Measurements from ENCODE around the gene TRPV2. TPM values are rescaled to one million over a fixed set of nuclear protein-coding genes. Genes with fewer than 3 reads are reported as not detected.

TRPV2 gene
- total RNA-seq, 1 donor = 71.3 TPM

DNA sequence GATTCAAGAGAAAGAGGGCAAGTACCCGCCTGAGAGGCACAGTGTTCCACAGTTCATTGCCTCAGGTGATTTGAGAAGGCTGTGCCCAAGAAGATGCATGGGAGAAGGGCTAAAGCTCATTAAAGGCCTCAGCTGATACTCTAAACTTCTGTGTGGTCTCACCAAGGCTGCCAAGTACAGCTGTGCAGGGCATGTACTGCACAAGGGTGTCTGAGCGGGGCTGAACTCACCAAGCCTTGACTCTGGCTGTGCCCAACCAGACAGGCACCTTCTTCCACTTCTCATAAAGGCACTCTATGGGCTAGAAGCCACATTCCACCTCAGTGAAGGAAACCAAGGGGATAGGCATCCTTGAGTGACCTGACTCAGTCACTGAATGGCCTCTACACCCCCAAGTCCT, 63.9 kb downstream of the TRPV2 start:
- Histone ChIP-seq H3K36me3 (ENCODE audit: insufficient read depth, low read length) (no peaks in the 10 kb centered on the region), H3K4me3 (ENCODE audit: insufficient read depth, low read length) (no peak overlapping the region), H3K4me2 (ENCODE audit: insufficient read depth, low read length) (no peak overlapping the region), H3K4me1 (ENCODE audit: insufficient read depth, low read length) (peaks cover 10% of the 10 kb centered on the region), H4K20me1 (ENCODE audit: insufficient read depth, low read length) (no peaks in the 10 kb centered on the region), H3K79me2 (ENCODE audit: insufficient read depth, low read length) (no peaks in the 10 kb centered on the region), H2AFZ (ENCODE audit: low read length) (no peak overlapping the region), H3K27me3 (ENCODE audit: insufficient read depth, low read length) (no peaks in the 10 kb centered on the region), H3K27ac (ENCODE audit: low read depth, low read length) (no peak overlapping the region), H3K9me3 (ENCODE audit: low read depth, low read length) (no peaks in the 10 kb centered on the region)
- TF ChIP-seq, protein P1, sequence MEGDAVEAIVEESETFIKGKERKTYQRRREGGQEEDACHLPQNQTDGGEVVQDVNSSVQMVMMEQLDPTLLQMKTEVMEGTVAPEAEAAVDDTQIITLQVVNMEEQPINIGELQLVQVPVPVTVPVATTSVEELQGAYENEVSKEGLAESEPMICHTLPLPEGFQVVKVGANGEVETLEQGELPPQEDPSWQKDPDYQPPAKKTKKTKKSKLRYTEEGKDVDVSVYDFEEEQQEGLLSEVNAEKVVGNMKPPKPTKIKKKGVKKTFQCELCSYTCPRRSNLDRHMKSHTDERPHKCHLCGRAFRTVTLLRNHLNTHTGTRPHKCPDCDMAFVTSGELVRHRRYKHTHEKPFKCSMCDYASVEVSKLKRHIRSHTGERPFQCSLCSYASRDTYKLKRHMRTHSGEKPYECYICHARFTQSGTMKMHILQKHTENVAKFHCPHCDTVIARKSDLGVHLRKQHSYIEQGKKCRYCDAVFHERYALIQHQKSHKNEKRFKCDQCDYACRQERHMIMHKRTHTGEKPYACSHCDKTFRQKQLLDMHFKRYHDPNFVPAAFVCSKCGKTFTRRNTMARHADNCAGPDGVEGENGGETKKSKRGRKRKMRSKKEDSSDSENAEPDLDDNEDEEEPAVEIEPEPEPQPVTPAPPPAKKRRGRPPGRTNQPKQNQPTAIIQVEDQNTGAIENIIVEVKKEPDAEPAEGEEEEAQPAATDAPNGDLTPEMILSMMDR (IDR thresholded peaks at IDR 0.05; ENCODE audit: extremely low read depth, low read depth, low read length) = no peak
- peak; percentile 51 for DNase-seq (ENCODE audit: insufficient read length, low spot score, missing footprints)

DNA sequence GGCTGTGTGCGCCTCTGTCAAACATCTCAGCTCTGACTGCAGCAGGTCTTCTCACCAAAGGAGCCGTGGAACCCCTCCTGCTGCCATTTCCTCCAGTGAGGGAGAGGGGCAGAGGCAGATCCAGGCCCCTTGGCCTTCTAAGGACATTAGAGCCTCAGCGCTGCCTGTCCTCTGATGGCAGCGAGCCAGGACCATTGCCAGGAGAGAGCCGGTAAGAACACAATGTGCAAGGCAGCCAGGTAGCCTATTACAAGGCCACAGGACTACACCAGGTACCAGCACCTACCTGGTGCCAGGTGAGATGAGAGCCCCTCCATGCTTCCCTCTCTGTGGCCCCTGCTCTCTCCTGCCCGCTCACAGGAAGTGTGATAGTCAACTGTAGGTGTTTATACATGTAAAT, 65.6 kb downstream of the TRPV2 start:
- no peak overlapping the region for H3K4me3 ChIP-seq (ENCODE audit: insufficient read depth, low read length)
- TF ChIP-seq, protein P1 (IDR thresholded peaks at IDR 0.05; ENCODE audit: extremely low read depth, low read depth, low read length) = no peak
- H3K27me3 ChIP-seq (ENCODE audit: insufficient read depth, low read length) = no peaks in the 10 kb centered on the region
- H3K9me3 ChIP-seq (ENCODE audit: low read depth, low read length) = no peaks in the 10 kb centered on the region
- peaks cover 16% of the 10 kb centered on the region for H3K4me1 ChIP-seq (ENCODE audit: insufficient read depth, low read length)
- H3K36me3 ChIP-seq (ENCODE audit: insufficient read depth, low read length) = no peaks in the 10 kb centered on the region
- no peaks in the 10 kb centered on the region for H4K20me1 ChIP-seq (ENCODE audit: insufficient read depth, low read length)
- DNase-seq (ENCODE audit: insufficient read length, low spot score, missing footprints) = no peak
- no peaks in the 10 kb centered on the region for H3K79me2 ChIP-seq (ENCODE audit: insufficient read depth, low read length)
- no peak overlapping the region for H3K4me2 ChIP-seq (ENCODE audit: insufficient read depth, low read length)
- no peak overlapping the region for H2AFZ ChIP-seq (ENCODE audit: low read length)
- no peak overlapping the region for H3K27ac ChIP-seq (ENCODE audit: low read depth, low read length)

DNA sequence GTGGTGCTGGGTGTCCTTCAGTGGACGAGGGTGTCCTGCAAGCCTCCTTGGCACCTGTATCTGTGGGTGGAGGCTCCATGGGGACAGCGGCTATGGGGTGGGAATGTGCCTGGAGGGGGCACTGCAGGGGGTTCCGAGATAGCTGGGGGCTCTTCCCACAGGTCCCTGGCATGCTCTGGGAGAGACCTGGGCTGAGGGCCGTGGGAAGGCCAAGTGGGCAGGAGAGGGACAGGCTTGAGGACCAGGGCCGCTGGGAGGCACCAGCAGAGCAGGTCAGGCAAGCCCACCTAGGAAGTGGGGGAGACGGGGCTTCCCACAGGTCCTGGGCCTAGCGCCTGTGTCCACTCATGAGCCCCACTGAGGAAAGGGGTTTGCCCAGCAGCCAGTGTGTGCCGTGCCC, 66.9 kb downstream of the TRPV2 start:
- H3K36me3 ChIP-seq (ENCODE audit: insufficient read depth, low read length) = no peaks in the 10 kb centered on the region
- H3K79me2 ChIP-seq (ENCODE audit: insufficient read depth, low read length) = no peaks in the 10 kb centered on the region
- H2AFZ ChIP-seq (ENCODE audit: low read length) = no peak overlapping the region
- H3K27ac ChIP-seq (ENCODE audit: low read depth, low read length) = no peak overlapping the region
- no peaks in the 10 kb centered on the region for H4K20me1 ChIP-seq (ENCODE audit: insufficient read depth, low read length)
- TF ChIP-seq, protein P1 (IDR thresholded peaks at IDR 0.05; ENCODE audit: extremely low read depth, low read depth, low read length) = no peak
- no peaks in the 10 kb centered on the region for H3K9me3 ChIP-seq (ENCODE audit: low read depth, low read length)
- H3K4me2 ChIP-seq (ENCODE audit: insufficient read depth, low read length) = no peak overlapping the region
- no peak overlapping the region for H3K4me3 ChIP-seq (ENCODE audit: insufficient read depth, low read length)
- H3K27me3 ChIP-seq (ENCODE audit: insufficient read depth, low read length) = no peaks in the 10 kb centered on the region
- DNase-seq (ENCODE audit: insufficient read length, low spot score, missing footprints) = peak; percentile 59
- peaks cover 21% of the 10 kb centered on the region for H3K4me1 ChIP-seq (ENCODE audit: insufficient read depth, low read length)

DNA sequence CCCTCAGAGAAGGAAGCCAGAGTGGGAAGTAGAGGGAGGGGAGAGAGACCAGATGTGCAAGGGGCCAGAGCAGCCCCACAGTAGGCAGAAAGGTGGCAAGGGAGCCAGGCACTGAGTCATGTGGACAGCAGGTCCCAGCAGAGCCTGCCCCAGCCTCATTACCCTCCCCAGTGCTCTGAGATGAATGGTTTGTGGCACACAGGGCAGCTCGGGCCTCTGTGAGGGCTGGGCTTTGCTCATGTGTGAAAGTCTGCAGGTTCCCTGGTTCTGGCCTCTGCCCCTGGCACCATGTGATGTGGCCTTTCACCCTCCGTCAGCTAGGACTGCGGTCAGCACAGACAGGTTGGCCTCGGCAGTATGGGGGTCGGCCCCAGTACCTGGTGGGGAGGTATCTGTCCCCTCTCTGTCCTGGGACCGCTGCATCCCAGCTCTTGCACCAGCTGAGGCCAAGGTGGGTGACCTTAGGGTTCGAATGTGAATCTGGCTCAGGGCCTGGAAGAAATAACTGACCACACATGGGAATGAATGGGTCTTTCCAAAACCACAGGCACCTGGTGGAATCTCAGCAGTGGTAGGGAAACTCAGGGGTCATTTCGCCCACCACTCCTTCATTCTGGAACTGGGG, 67.8 kb downstream of the TRPV2 start:
- Histone ChIP-seq H3K27me3 (ENCODE audit: insufficient read depth, low read length) (no peaks in the 10 kb centered on the region), H3K4me1 (ENCODE audit: insufficient read depth, low read length) (peaks cover 16% of the 10 kb centered on the region), H3K36me3 (ENCODE audit: insufficient read depth, low read length) (no peaks in the 10 kb centered on the region), H4K20me1 (ENCODE audit: insufficient read depth, low read length) (no peaks in the 10 kb centered on the region), H3K79me2 (ENCODE audit: insufficient read depth, low read length) (no peaks in the 10 kb centered on the region), H3K4me3 (ENCODE audit: insufficient read depth, low read length) (no peak overlapping the region), H3K4me2 (ENCODE audit: insufficient read depth, low read length) (no peak overlapping the region), H3K9me3 (ENCODE audit: low read depth, low read length) (no peaks in the 10 kb centered on the region), H3K27ac (ENCODE audit: low read depth, low read length) (no peak overlapping the region), H2AFZ (ENCODE audit: low read length) (no peak overlapping the region)
- peak; percentile 37 for DNase-seq (ENCODE audit: insufficient read length, low spot score, missing footprints)
- TF ChIP-seq, protein P1 (IDR thresholded peaks at IDR 0.05; ENCODE audit: extremely low read depth, low read depth, low read length) = no peak

Data from osteoblast (primary cell).